ENCODE measurements around the gene NCOR1. TPM values are rescaled to one million over a fixed set of nuclear protein-coding genes. Genes with fewer than 3 reads are reported as not detected.

NCOR1 gene
- total and polyA plus RNA-seq, 2 experiments from 2014 or later, result 102 to 132 TPM

DNA sequence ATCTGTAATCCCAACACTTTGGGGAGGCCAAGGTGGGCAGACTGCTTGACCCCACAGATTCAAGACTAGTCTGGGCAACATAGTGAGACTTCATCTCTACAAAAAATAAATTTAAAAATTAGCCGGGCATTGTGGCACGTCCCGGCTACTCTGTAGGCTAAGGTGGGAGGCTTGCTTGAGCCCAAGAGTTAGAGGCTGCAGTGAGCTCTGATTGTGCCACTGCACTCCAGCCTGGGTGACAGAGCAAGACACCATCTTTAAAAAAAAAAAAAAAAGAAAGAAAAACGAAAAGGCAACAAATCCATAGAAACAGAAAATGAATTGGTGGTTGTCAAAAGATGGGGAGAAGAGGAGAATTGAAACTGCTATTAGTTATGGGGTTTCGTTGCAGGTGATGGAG is 27.7 kb downstream of the NCOR1 start (continued):
- TF ChIP-seq, protein P1, sequence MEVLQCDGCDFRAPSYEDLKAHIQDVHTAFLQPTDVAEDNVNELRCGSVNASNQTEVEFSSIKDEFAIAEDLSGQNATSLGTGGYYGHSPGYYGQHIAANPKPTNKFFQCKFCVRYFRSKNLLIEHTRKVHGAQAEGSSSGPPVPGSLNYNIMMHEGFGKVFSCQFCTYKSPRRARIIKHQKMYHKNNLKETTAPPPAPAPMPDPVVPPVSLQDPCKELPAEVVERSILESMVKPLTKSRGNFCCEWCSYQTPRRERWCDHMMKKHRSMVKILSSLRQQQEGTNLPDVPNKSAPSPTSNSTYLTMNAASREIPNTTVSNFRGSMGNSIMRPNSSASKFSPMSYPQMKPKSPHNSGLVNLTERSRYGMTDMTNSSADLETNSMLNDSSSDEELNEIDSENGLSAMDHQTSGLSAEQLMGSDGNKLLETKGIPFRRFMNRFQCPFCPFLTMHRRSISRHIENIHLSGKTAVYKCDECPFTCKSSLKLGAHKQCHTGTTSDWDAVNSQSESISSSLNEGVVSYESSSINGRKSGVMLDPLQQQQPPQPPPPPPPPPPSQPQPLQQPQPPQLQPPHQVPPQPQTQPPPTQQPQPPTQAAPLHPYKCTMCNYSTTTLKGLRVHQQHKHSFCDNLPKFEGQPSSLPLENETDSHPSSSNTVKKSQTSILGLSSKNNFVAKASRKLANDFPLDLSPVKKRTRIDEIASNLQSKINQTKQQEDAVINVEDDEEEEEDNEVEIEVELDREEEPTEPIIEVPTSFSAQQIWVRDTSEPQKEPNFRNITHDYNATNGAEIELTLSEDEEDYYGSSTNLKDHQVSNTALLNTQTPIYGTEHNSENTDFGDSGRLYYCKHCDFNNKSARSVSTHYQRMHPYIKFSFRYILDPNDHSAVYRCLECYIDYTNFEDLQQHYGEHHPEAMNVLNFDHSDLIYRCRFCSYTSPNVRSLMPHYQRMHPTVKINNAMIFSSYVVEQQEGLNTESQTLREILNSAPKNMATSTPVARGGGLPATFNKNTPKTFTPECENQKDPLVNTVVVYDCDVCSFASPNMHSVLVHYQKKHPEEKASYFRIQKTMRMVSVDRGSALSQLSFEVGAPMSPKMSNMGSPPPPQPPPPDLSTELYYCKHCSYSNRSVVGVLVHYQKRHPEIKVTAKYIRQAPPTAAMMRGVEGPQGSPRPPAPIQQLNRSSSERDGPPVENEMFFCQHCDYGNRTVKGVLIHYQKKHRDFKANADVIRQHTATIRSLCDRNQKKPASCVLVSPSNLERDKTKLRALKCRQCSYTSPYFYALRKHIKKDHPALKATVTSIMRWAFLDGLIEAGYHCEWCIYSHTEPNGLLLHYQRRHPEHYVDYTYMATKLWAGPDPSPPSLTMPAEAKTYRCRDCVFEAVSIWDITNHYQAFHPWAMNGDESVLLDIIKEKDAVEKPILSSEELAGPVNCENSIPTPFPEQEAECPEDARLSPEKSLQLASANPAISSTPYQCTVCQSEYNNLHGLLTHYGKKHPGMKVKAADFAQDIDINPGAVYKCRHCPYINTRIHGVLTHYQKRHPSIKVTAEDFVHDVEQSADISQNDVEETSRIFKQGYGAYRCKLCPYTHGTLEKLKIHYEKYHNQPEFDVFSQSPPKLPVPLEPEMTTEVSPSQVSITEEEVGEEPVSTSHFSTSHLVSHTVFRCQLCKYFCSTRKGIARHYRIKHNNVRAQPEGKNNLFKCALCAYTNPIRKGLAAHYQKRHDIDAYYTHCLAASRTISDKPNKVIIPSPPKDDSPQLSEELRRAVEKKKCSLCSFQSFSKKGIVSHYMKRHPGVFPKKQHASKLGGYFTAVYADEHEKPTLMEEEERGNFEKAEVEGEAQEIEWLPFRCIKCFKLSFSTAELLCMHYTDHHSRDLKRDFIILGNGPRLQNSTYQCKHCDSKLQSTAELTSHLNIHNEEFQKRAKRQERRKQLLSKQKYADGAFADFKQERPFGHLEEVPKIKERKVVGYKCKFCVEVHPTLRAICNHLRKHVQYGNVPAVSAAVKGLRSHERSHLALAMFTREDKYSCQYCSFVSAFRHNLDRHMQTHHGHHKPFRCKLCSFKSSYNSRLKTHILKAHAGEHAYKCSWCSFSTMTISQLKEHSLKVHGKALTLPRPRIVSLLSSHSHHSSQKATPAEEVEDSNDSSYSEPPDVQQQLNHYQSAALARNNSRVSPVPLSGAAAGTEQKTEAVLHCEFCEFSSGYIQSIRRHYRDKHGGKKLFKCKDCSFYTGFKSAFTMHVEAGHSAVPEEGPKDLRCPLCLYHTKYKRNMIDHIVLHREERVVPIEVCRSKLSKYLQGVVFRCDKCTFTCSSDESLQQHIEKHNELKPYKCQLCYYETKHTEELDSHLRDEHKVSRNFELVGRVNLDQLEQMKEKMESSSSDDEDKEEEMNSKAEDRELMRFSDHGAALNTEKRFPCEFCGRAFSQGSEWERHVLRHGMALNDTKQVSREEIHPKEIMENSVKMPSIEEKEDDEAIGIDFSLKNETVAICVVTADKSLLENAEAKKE (CRISPR knock-in tag; IDR thresholded peaks at IDR 0.05), result no peak
- TF ChIP-seq, protein P2, sequence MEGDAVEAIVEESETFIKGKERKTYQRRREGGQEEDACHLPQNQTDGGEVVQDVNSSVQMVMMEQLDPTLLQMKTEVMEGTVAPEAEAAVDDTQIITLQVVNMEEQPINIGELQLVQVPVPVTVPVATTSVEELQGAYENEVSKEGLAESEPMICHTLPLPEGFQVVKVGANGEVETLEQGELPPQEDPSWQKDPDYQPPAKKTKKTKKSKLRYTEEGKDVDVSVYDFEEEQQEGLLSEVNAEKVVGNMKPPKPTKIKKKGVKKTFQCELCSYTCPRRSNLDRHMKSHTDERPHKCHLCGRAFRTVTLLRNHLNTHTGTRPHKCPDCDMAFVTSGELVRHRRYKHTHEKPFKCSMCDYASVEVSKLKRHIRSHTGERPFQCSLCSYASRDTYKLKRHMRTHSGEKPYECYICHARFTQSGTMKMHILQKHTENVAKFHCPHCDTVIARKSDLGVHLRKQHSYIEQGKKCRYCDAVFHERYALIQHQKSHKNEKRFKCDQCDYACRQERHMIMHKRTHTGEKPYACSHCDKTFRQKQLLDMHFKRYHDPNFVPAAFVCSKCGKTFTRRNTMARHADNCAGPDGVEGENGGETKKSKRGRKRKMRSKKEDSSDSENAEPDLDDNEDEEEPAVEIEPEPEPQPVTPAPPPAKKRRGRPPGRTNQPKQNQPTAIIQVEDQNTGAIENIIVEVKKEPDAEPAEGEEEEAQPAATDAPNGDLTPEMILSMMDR (conservative IDR thresholded peaks at IDR 0.05; ENCODE audit: low read depth in 2 of 2), result no peak

DNA sequence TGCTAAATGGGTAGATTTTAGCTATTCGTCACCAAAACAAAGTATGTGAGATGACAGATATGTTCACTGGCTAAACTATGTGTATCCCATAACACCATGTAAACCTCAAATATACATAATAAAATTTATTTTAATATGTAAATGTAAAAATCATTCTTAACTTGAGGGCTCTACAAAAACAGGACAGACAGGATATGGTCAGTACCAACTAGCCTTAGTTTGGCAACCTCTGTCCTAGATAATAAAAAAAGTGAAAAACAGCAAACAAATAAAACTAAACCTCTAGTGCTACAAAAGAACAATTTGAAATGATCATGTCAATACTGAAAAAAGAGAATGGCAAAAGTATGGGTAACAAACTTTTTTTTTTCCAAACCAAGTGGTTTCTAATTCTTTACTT is 33.8 kb downstream of the NCOR1 start:
- Mint-ChIP-seq H3K9me3 (no peaks in the 10 kb centered on the region), H3K27ac (no peak overlapping the region), H3K36me3 (ENCODE audit: low read depth) (peaks cover 41% of the 10 kb centered on the region; the same call in 2 of the 3 replicates), H3K4me1 (peaks cover 6% of the 10 kb centered on the region; the same call in 1 of the 3 replicates), H3K4me3 (no peak overlapping the region), H3K27me3 (ENCODE audit: insufficient read depth, low read depth, poor library complexity) (peaks cover 2% of the 10 kb centered on the region)
- DNase-seq (ENCODE audit: low spot score) (no peak), ATAC-seq (no peak)
- Histone ChIP-seq H3K79me2 (replicated peaks; ENCODE audit: insufficient read depth) (peaks cover 93% of the 10 kb centered on the region), H3K36me3 (ENCODE audit: insufficient read depth) (no peaks in the 10 kb centered on the region), H3K4me2 (no peak overlapping the region), H3K27me3 (ENCODE audit: insufficient read depth) (no peaks in the 10 kb centered on the region), H3K4me3 (no peak overlapping the region), H4K20me1 (replicated peaks; ENCODE audit: insufficient read depth) (0 out of 2 replicates have a peak, but pooled peaks cover 11% of the 10 kb centered on the region), H3F3A (replicated peaks; ENCODE audit: low read depth) (no peaks in the 10 kb centered on the region), H3K9me2 (ENCODE audit: insufficient read depth) (no peaks in the 10 kb centered on the region), H2AFZ (no peak overlapping the region), H3K27ac (ENCODE audit: low read depth) (no peak overlapping the region), H3K4me1 (ENCODE audit: insufficient read depth) (no peaks in the 10 kb centered on the region)
- TF ChIP-seq EZH2phosphoT487 (IDR thresholded peaks at IDR 0.05; ENCODE audit: unreplicated experiment) (no peak), JUNB (IDR thresholded peaks at IDR 0.05; ENCODE audit: unreplicated experiment) (no peak), STAT1 (IDR thresholded peaks at IDR 0.05; ENCODE audit: unreplicated experiment) (no peak)
- TF ChIP-seq, protein P1 (CRISPR knock-in tag; IDR thresholded peaks at IDR 0.05), result no peak

Measured in GM23338 (cell line).